Suprapubic skin (tissue), 4 donors: ENCODE data around the gene MAGIX. TPM values are rescaled to one million over a fixed set of nuclear protein-coding genes. Genes with fewer than 3 reads are reported as not detected.
"Not testable (repeated sequence)": the region's sequence is repeated elsewhere in the genome, so short reads cannot be mapped to it uniquely, and the experiment has no call there.

Experiments used
- DNase-seq, 2 donors: peaks; one replicate each; pipeline ENCODE4 v3.0.0-alpha.2; 2019; ENCODE audit warnings: low spot score in 2 of 2
- H3K27ac ChIP-seq: fragments of 200-600 bp; sonication (generic); one replicate; pipeline ENCODE4 v1.5.1; 2019
- H3K27me3 ChIP-seq: fragments of 200-600 bp; sonication (generic); one replicate; pipeline ENCODE4 v1.5.1; 2019
- H3K36me3 ChIP-seq: fragments of 200-600 bp; sonication (generic); one replicate; pipeline ENCODE4 v1.5.1; 2019
- H3K4me1 ChIP-seq: fragments of 200-600 bp; sonication (generic); one replicate; pipeline ENCODE4 v1.5.1; 2019
- H3K4me3 ChIP-seq: fragments of 200-600 bp; sonication (generic); one replicate; pipeline ENCODE4 v1.5.1; 2019; ENCODE audit warnings: mild to moderate bottlenecking
- H3K9me3 ChIP-seq: fragments of 200-600 bp; sonication (generic); one replicate; pipeline ENCODE4 v1.5.1; 2019
- CTCF ChIP-seq, 2 donors: fragments of 200-600 bp in 1 of 2; fragments of 450-650 bp in 1 of 2; sonication (generic) in 1 of 2; IDR thresholded peaks; one replicate each; pipeline ENCODE4 v1.5.1; 2016 to 2019; ENCODE audit warnings: antibody characterized with exemption in 2 of 2, mild to moderate bottlenecking in 1 of 2, moderate library complexity in 1 of 2
- EP300 ChIP-seq: sonication (generic); formaldehyde crosslinking; IDR thresholded peaks from one replicate; pipeline ENCODE4 v1.6.1; 2017; ENCODE audit warnings: antibody characterized with exemption
- POLR2A ChIP-seq, 2 donors: fragments of 450-650 bp; IDR thresholded peaks; one replicate each; pipeline ENCODE4 v1.6.1; 2017; ENCODE audit warnings: antibody characterized with exemption in 2 of 2, mild to moderate bottlenecking in 2 of 2, moderate library complexity in 2 of 2
- POLR2AphosphoS5 ChIP-seq, 3 donors: sonication (generic); formaldehyde crosslinking; IDR thresholded peaks; one replicate each; pipeline ENCODE4 v1.6.1; 2017; ENCODE audit warnings: antibody characterized with exemption in 3 of 3
- WGBS: methylation state at CpG from one replicate; pipeline ENCODE4 v1.1.5; 2018; 5-methylcytosine and 5-hydroxymethylcytosine counted together
- total RNA-seq, 4 donors: library from RNA; depleted of rRNA; stranded (reverse); fragments of >200 nt; gene quantifications; one replicate each; pipeline ENCODE4 v1.1.0, GENCODE V29; 2016

Gene MAGIX
- 10 to 100 TPM in 2 of 4 donors, 1 to 10 TPM in 2; 4.9 to 14.9 (median 9.0) TPM for total RNA-seq

- Histone ChIP-seq H3K4me1 (peaks cover 27% of the 10 kb centered on the region), H3K36me3 (no peaks in the 10 kb centered on the region), H3K9me3 (no peaks in the 10 kb centered on the region), H3K27me3 (no peaks in the 10 kb centered on the region), H3K4me3 (peak within 1 kb of the TSS; percentile 49), H3K27ac (peak within 1 kb of the TSS; percentile 93)
- no peak for TF ChIP-seq POLR2A (IDR thresholded peaks at IDR 0.05)
- no peak for TF ChIP-seq EP300
- TF ChIP-seq POLR2AphosphoS5 (IDR thresholded peaks at IDR 0.05), result no peak
- TF ChIP-seq CTCF (IDR thresholded peaks at IDR 0.05), result no peak
- DNase-seq, result no peak
- 63% methylated on average over 7 of the region's 28 CpGs for WGBS
These were observed at the start of gene MAGIX for GRCh38 chrX:49162620-49163019. Gene MAGIX (plus strand): TSS chrX:49162758. CDS start chrX:49162890, 132 bp downstream.

GRCh38 chrX:49116076-49116475 is 46.5 kb upstream of the MAGIX start:
- Histone ChIP-seq H3K9me3 (no peaks in the 10 kb centered on the region), H3K4me1 (no peaks in the 10 kb centered on the region), H3K27ac (no peak overlapping the region), H3K4me3 (no peak overlapping the region), H3K36me3 (peaks cover 59% of the 10 kb centered on the region), H3K27me3 (no peaks in the 10 kb centered on the region)
- TF ChIP-seq CTCF (IDR thresholded peaks at IDR 0.05) (no peak), POLR2AphosphoS5 (IDR thresholded peaks at IDR 0.05) (no peak), EP300 (no peak), POLR2A (IDR thresholded peaks at IDR 0.05) (no peak)
- 89% methylated on average over 8 of the region's 8 CpGs for WGBS
- no peak for DNase-seq

GRCh38 chrX:49116716-49117115 is 45.8 kb upstream of the MAGIX start:
- DNase-seq, result no peak
- Histone ChIP-seq H3K4me3 (no peak overlapping the region), H3K27me3 (no peaks in the 10 kb centered on the region), H3K9me3 (no peaks in the 10 kb centered on the region), H3K36me3 (peaks cover 64% of the 10 kb centered on the region), H3K4me1 (no peaks in the 10 kb centered on the region), H3K27ac (no peak overlapping the region)
- 90% methylated on average over 5 of the region's 5 CpGs for WGBS
- TF ChIP-seq POLR2AphosphoS5 (IDR thresholded peaks at IDR 0.05), result no peak

GRCh38 chrX:49117581-49117980 is 45.0 kb upstream of the MAGIX start:
- WGBS, result 75% methylated on average over 6 of the region's 6 CpGs
- no peaks in the 10 kb centered on the region for H3K9me3 ChIP-seq
- no peaks in the 10 kb centered on the region for H3K27me3 ChIP-seq
- peaks cover 7% of the 10 kb centered on the region for H3K4me1 ChIP-seq
- TF ChIP-seq POLR2AphosphoS5 (IDR thresholded peaks at IDR 0.05) (no peak), EP300 (no peak), CTCF (IDR thresholded peaks at IDR 0.05) (no peak), POLR2A (IDR thresholded peaks at IDR 0.05) (no peak)
- no peak overlapping the region for H3K27ac ChIP-seq
- peaks cover 57% of the 10 kb centered on the region for H3K36me3 ChIP-seq
- no peak overlapping the region for H3K4me3 ChIP-seq
- DNase-seq, result no peak

GRCh38 chrX:49120091-49120490 is 42.5 kb upstream of the MAGIX start:
- Histone ChIP-seq H3K36me3 (peaks cover 42% of the 10 kb centered on the region), H3K4me3 (no peak overlapping the region), H3K27ac (no peak overlapping the region), H3K9me3 (no peaks in the 10 kb centered on the region), H3K4me1 (peaks cover 11% of the 10 kb centered on the region), H3K27me3 (no peaks in the 10 kb centered on the region)
- TF ChIP-seq CTCF (IDR thresholded peaks at IDR 0.05) (no peak), POLR2AphosphoS5 (IDR thresholded peaks at IDR 0.05) (no peak), POLR2A (IDR thresholded peaks at IDR 0.05) (no peak), EP300 (no peak)
- no peak for DNase-seq
- 77% methylated on average over 1 of the region's 1 CpG for WGBS

GRCh38 chrX:49122499-49122898 is 40.1 kb upstream of the MAGIX start:
- peaks cover 21% of the 10 kb centered on the region for H3K36me3 ChIP-seq
- no peak for DNase-seq
- no peaks in the 10 kb centered on the region for H3K9me3 ChIP-seq
- WGBS, result 93% methylated on average over 4 of the region's 5 CpGs
- TF ChIP-seq POLR2A (IDR thresholded peaks at IDR 0.05) (no peak), EP300 (no peak), CTCF (IDR thresholded peaks at IDR 0.05) (no peak), POLR2AphosphoS5 (IDR thresholded peaks at IDR 0.05) (no peak)
- H3K27me3 ChIP-seq, result no peaks in the 10 kb centered on the region
- H3K27ac ChIP-seq, result no peak overlapping the region
- peak overlapping the region; percentile 68 for H3K4me3 ChIP-seq
- peaks cover 11% of the 10 kb centered on the region for H3K4me1 ChIP-seq

GRCh38 chrX:49127742-49128258 is 34.8 kb upstream of the MAGIX start:
- not testable (repeated sequence) for H3K4me1 ChIP-seq, H3K27ac ChIP-seq, H3K36me3 ChIP-seq, DNase-seq, H3K9me3 ChIP-seq, H3K27me3 ChIP-seq, H3K4me3 ChIP-seq
- WGBS, result 85% methylated on average over 13 of the region's 13 CpGs
